Gastrocnemius medialis (tissue), 4 donors: ENCODE data around the gene REX1BD.

Experiments used
- POLR2A ChIP-seq, 2 donors: fragments of 450-650 bp; IDR thresholded peaks; one replicate each; pipeline ENCODE4 v1.6.1; 2017; ENCODE audit warnings: antibody characterized with exemption in 2 of 2, mild to moderate bottlenecking in 2 of 2, moderate library complexity in 2 of 2
- TF ChIP-seq, protein P1 (sequence below), 5 experiments: fragments of 450-650 bp in 3 of 5; fragments of 200-600 bp in 2 of 5; sonication (generic) in 2 of 5; IDR thresholded peaks in 4 of 5; conservative IDR thresholded peaks in 1 of 5; 1 replicate in 4 of 5; 2 replicates in 1 of 5; pipeline ENCODE4 v1.5.1; 2016 to 2019; ENCODE audit warnings: antibody characterized with exemption in 5 of 5, mild to moderate bottlenecking in 3 of 5, moderate library complexity in 3 of 5

DNA sequence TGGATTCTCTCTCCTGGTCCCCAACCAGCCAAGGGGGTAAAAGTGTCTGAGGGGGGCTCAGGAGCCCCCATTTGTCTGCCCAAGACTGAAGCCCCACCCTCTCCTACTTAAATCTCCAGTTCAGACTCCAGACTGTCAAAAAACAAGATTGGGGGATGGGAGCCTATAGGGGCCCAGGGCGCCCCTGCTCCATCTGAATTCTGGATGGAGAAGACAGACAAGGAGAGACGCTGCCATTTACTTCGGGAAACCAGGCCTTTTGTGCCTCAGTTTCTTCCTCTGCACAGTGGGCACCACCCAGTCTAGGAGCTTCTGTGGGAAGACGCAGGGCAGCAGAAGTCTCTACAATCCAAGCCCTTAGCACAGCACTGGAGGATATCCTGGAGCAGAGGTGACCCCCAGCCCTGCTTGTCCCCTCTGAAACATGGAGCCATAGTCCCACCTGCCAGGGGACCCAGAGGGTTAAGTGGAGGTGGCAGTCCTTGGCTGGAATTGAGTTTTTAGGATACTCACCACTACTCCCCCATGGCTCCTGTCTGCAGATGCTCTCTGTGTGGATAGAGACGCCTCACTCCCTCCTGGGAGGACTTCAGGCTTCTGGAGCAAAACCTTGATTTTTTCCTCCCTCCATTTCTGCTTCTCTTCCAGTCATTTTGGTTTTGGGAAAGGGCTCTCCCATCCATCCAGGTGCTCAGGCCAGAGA lies 19.7 kb downstream of the REX1BD start:
- TF ChIP-seq, protein P1, sequence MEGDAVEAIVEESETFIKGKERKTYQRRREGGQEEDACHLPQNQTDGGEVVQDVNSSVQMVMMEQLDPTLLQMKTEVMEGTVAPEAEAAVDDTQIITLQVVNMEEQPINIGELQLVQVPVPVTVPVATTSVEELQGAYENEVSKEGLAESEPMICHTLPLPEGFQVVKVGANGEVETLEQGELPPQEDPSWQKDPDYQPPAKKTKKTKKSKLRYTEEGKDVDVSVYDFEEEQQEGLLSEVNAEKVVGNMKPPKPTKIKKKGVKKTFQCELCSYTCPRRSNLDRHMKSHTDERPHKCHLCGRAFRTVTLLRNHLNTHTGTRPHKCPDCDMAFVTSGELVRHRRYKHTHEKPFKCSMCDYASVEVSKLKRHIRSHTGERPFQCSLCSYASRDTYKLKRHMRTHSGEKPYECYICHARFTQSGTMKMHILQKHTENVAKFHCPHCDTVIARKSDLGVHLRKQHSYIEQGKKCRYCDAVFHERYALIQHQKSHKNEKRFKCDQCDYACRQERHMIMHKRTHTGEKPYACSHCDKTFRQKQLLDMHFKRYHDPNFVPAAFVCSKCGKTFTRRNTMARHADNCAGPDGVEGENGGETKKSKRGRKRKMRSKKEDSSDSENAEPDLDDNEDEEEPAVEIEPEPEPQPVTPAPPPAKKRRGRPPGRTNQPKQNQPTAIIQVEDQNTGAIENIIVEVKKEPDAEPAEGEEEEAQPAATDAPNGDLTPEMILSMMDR (IDR thresholded peaks at IDR 0.05 in 4 of 5, conservative IDR thresholded peaks at IDR 0.05 in 1 of 5): no peak
- no peak for TF ChIP-seq POLR2A (IDR thresholded peaks at IDR 0.05)
